ENCODE results near the gene KATNAL1.

Gene KATNAL1

GRCh38 chr13:30339738-30340330 lies 32.5 kb upstream of the KATNAL1 start:
- TF ChIP-seq ZNF274 (IDR thresholded peaks at IDR 0.05; ENCODE audit: low read depth, low read length): no peak
- no peak overlapping the region for H3K4me3 ChIP-seq (ENCODE audit: low read length)

DNA sequence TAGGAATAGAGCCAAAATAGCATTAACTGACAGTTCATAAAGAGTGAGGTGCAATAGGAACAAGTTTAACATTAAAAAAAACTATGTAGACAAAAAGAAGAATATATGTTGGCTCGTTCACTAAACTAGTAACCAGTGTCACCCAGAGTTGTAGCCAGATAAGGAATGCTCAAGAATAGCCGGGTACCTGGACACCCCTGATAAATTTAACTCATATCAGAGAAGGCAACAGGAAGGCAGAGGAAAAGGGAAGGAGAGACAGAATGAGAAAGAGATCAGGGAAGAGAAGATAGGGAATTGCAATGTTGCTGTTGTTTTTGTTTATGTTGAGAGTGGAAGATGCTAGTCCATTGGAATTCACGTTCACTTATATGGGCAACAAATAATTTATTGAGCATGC lies 31.6 kb upstream of the KATNAL1 start:
- no peak for TF ChIP-seq ZNF274 (IDR thresholded peaks at IDR 0.05; ENCODE audit: low read depth, low read length)

GRCh38 chr13:30338331-30338851 lies 31.0 kb upstream of the KATNAL1 start:
- no peak overlapping the region for H3K4me3 ChIP-seq (ENCODE audit: low read length)
- no peak for TF ChIP-seq ZNF274 (IDR thresholded peaks at IDR 0.05; ENCODE audit: low read depth, low read length)

More for the DNA sequence above, 31.6 kb upstream of the KATNAL1 start:
- no peak overlapping the region for H3K4me3 ChIP-seq (ENCODE audit: low read length)

GRCh38 chr13:30337061-30337610 lies 29.8 kb upstream of the KATNAL1 start:
- no peak for TF ChIP-seq ZNF274 (IDR thresholded peaks at IDR 0.05; ENCODE audit: low read depth, low read length)
- no peak overlapping the region for H3K4me3 ChIP-seq (ENCODE audit: low read length)

DNA sequence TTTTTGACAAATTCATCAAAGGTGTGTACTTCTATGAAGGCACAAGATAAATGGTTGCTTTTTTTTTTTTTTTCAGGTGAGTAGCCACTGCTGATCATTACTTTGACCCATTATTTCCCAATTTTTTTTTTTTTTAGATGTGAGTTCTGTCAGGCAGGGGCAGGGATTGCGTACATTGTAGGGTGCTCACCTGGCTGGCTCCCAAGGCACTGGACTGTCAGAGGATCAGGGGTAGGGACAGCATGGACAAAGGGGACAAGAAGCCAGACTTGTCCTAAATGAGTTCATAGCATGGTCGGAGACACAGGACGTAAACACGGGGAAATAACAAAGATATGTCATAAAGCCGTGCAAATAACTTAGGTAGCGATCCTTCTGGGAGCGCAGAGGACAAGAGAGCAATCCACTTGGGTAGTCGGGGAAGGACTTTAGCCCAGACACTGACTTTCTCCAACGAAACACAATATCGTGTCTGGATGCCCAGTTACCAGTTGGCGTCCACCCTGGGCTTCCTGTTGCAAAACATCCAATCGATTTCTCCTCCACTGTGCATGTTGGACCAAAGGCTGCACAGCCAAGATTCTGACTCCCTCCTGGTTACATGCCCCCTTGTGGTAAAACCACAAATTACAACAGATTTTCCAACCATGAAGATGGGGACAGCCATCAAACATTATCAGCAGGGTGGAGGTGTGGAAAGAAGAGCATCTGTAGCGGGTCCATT lies 27.5 kb upstream of the KATNAL1 start:
- TF ChIP-seq ZNF274 (IDR thresholded peaks at IDR 0.05; ENCODE audit: low read depth, low read length): no peak
- H3K4me3 ChIP-seq (ENCODE audit: low read length): no peak overlapping the region

- H3K4me3 ChIP-seq (ENCODE audit: low read length): no peak overlapping the region
- TF ChIP-seq ZNF274 (IDR thresholded peaks at IDR 0.05; ENCODE audit: low read depth, low read length): no peak
Measured at GRCh38 chr13:30333616-30334015, 26.3 kb upstream of the KATNAL1 start.

DNA sequence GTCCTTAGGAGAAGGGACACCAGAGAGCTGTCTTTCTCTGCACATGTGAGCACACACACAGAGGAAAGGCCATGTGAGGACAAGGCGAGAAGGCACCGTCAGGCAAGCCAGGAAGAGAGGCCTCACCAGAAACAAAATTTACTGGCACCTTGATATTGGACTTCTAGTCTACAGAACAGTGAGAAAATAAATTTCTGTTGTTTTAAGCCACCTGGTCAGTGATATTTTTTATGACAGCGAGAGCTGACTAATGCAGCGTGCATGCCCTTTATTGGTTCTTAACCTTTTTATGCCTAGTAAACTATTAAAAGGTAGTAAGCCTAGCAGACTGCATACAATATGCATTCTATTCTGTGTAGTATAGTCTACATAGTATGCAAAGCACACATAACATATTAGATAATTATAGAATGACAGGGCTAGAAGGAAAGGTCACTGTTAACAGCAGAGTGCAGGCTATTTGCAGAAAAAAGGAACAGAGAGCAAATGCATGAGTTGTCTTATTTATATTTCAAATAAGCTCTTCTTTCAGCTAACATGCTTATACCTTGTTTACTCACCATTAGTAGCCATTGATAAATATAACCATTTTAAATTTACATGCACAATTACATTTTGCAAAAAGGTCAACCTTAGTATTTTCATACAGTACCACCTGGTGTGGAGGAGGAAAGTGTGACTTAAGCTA lies 25.2 kb upstream of the KATNAL1 start:
- TF ChIP-seq ZNF274 (IDR thresholded peaks at IDR 0.05; ENCODE audit: low read depth, low read length): no peak
- H3K4me3 ChIP-seq (ENCODE audit: low read length): no peak overlapping the region

DNA sequence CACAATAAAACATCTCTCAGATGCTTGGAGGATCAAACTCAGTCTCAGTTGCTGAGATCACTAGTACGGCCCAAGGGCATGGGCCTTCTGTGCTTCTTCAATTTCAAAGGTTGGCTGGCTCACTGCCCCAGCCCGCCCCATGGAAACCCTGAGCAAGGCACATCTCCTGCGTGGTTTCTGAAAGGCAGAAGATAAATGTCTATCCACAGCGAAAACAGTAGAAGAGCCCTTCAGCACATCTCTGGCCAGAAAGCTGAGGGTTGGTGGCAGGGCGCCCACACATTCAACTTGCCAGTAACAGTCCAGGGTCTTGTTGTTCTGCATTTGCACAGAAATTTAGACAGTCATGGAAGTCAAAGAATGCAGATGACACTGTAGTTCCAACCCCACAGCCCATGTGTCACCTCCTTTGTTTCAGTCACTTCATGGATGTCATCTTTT lies 24.0 kb upstream of the KATNAL1 start:
- H3K4me3 ChIP-seq (ENCODE audit: low read length): no peak overlapping the region
- no peak for TF ChIP-seq ZNF274 (IDR thresholded peaks at IDR 0.05; ENCODE audit: low read depth, low read length)

DNA sequence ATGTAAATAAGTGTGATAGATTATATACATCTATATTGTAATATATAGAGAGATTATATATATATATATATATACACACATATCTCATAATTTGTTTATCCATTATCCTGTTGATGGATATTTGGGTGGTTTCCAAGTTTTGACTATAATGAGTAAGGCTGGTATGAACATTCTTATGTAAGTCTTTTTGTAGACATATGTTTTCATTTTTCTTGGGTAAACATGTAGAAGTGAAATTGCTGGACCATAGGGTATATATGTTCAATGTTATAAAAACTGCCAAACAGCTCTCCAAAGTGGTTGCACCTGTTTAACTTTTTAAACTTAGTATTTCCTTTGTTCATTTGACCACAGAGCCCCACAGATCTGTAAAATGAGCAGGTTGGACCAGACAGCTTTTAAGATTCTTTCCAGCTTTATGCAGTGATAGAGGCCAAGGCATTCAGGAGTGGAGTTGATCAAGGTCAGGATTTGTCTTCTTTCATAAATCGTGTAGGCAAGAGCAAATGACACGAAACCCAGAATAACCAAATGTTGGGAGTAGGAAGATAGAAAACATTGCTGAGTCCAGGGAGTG lies 21.7 kb upstream of the KATNAL1 start:
- H3K4me3 ChIP-seq (ENCODE audit: low read length): no peak overlapping the region
- no peak for TF ChIP-seq ZNF274 (IDR thresholded peaks at IDR 0.05; ENCODE audit: low read depth, low read length)

- no peak for TF ChIP-seq ZNF274 (IDR thresholded peaks at IDR 0.05; ENCODE audit: low read depth, low read length)
- no peak overlapping the region for H3K4me3 ChIP-seq (ENCODE audit: low read length)
Measured at GRCh38 chr13:30325668-30326067, 18.3 kb upstream of the KATNAL1 start.

- no peak for TF ChIP-seq ZNF274 (IDR thresholded peaks at IDR 0.05; ENCODE audit: low read depth, low read length)
- no peak overlapping the region for H3K4me3 ChIP-seq (ENCODE audit: low read length)
Measured at GRCh38 chr13:30323524-30323923, 16.2 kb upstream of the KATNAL1 start.

DNA sequence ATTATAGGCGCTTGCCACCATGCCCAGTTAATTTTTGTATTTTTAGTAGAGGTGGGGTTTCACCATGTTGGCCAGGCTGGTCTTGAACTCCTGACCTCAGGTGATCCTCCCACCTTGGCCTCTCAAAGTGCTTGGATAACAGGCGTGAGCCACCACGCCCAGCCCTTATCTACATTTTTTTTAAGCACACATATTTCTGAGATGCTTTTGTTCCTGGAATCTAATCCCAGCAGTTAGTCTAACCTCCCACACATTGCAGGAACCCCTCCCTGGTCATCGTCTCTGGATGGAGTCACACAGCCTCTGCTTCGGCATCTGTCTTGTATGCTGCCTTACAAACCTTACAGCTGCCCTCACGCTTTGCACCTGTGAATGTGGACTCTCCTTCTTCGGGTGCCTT lies 15.1 kb upstream of the KATNAL1 start:
- no peak for TF ChIP-seq ZNF274 (IDR thresholded peaks at IDR 0.05; ENCODE audit: low read depth, low read length)
- H3K4me3 ChIP-seq (ENCODE audit: low read length): no peak overlapping the region

- TF ChIP-seq ZNF274 (IDR thresholded peaks at IDR 0.05; ENCODE audit: low read depth, low read length): no peak
- no peak overlapping the region for H3K4me3 ChIP-seq (ENCODE audit: low read length)
Measured at GRCh38 chr13:30321256-30321655, 13.9 kb upstream of the KATNAL1 start.

GRCh38 chr13:30319655-30320054 lies 12.3 kb upstream of the KATNAL1 start:
- TF ChIP-seq ZNF274 (IDR thresholded peaks at IDR 0.05; ENCODE audit: low read depth, low read length): no peak
- no peak overlapping the region for H3K4me3 ChIP-seq (ENCODE audit: low read length)

All from GM08714 (cell line).